Measurements from ENCODE around the gene SPRYD3.

GRCh38 chr12:53048033-53048779, 31.0 kb downstream of the SPRYD3 start:
- TF ChIP-seq CTCF (IDR thresholded peaks at IDR 0.05) (peak; percentile 21), EZH2 (IDR thresholded peaks at IDR 0.05) (no peak)
